H1 (cell line): Measurements from ENCODE around the gene HOXB7. TPM values are rescaled to one million over a fixed set of nuclear protein-coding genes. Genes with fewer than 3 reads are reported as not detected.

ENCODE experiments used
- CTCF ChIA-PET: fragments of 300-600 bp; sonication (Branson Sonifier 250); formaldehyde crosslinking; loops from one replicate; lab custom pipeline; 2021; ENCODE audit not compliant: partially characterized antibody; lab: Charles Lee
- POLR2A ChIA-PET: fragments of 300-600 bp; sonication (Branson Sonifier 250); formaldehyde crosslinking; loops from one replicate; lab custom pipeline; 2021; ENCODE audit warnings: inconsistent platforms; ENCODE audit not compliant: partially characterized antibody; lab: Charles Lee
- DNase-seq, 2 experiments: peaks; one replicate each; pipeline versions ENCODE4 v3.0.0 to v3.0.0-alpha.2; 2010 to 2022; ENCODE audit warnings: low spot score in 2 of 2, low read depth in 1 of 2, mixed read lengths in 1 of 2
- FAIRE-seq: peaks from 2 replicates; lab custom pipeline; 2011; peaks lifted over from hg19 to GRCh38; lab: Jason Lieb, UNC
- H2AFZ ChIP-seq: 2 replicates; pipeline ENCODE4 v1.8.1; 2012; ENCODE audit warnings: low read length, inconsistent platforms
- H2AK5ac ChIP-seq: 2 replicates; pipeline ENCODE4 v1.6.1; 2013; ENCODE audit warnings: low read depth, low read length
- H2BK120ac ChIP-seq: replicated peaks from 2 replicates; pipeline ENCODE3; 2013; ENCODE audit warnings: low read depth, low read length, inconsistent platforms
- H2BK12ac ChIP-seq: 2 replicates; pipeline ENCODE4 v1.6.1; 2013; ENCODE audit warnings: low read depth, low read length
- H2BK15ac ChIP-seq: 2 replicates; pipeline ENCODE4 v1.6.1; 2013; ENCODE audit warnings: low read length
- H2BK20ac ChIP-seq: 2 replicates; pipeline ENCODE4 v1.6.1; 2013; ENCODE audit warnings: low read length
- H2BK5ac ChIP-seq: 2 replicates; pipeline ENCODE4 v1.6.1; 2013; ENCODE audit warnings: low read depth, low read length
- H3K14ac ChIP-seq: 2 replicates; pipeline ENCODE4 v1.6.1; 2013; ENCODE audit warnings: inconsistent platforms; ENCODE audit not compliant: insufficient read length
- H3K18ac ChIP-seq: 2 replicates; pipeline ENCODE4 v1.6.1; 2013; ENCODE audit warnings: low read length; ENCODE audit errors: extremely low read depth
- H3K23ac ChIP-seq: 2 replicates; pipeline ENCODE4 v1.6.1; 2013; ENCODE audit warnings: inconsistent platforms; ENCODE audit not compliant: insufficient read length
- H3K23me2 ChIP-seq: 2 replicates; pipeline ENCODE4 v1.6.1; 2013; ENCODE audit warnings: low read depth, low read length
- H3K27ac ChIP-seq: 2 replicates; pipeline ENCODE4 v1.6.1; 2011; ENCODE audit warnings: low read depth, low read length, inconsistent platforms
- H3K27me3 ChIP-seq, 4 experiments: replicated peaks in 1 of 4; 1 replicate in 1 of 4; 2 replicates in 3 of 4; pipeline versions ENCODE4 v1.6.1 to v1.8.1; 2011 to 2013; ENCODE audit warnings: low read length in 3 of 4, mild to moderate bottlenecking in 3 of 4, inconsistent platforms in 2 of 4, mixed read lengths in 2 of 4, moderate library complexity in 1 of 4; ENCODE audit not compliant: control insufficient read depth in 3 of 4, insufficient read depth in 3 of 4; ENCODE audit errors: extremely low read depth in 1 of 4
- H3K36me3 ChIP-seq, 4 experiments: 2 replicates each; pipeline versions ENCODE4 v1.6.1 to v1.8.1; 2011 to 2013; ENCODE audit warnings: mild to moderate bottlenecking in 4 of 4, low read length in 3 of 4, moderate library complexity in 2 of 4, control low read depth in 1 of 4, inconsistent platforms in 1 of 4; ENCODE audit not compliant: insufficient read depth in 4 of 4, control insufficient read depth in 2 of 4
- H3K4ac ChIP-seq: replicated peaks from 2 replicates; pipeline ENCODE3; 2013; ENCODE audit warnings: low read length, low read depth, mixed read lengths, inconsistent platforms; ENCODE audit not compliant: insufficient read length
- H3K4me1 ChIP-seq, 4 experiments: replicated peaks in 1 of 4; 1 replicate in 1 of 4; 2 replicates in 3 of 4; pipeline versions ENCODE4 v1.6.1 to v1.8.1; 2011 to 2013; ENCODE audit warnings: low read length in 3 of 4, inconsistent platforms in 2 of 4, mixed read lengths in 1 of 4; ENCODE audit not compliant: insufficient read depth in 4 of 4, control insufficient read depth in 3 of 4
- H3K4me2 ChIP-seq, 2 experiments: 2 replicates each; pipeline versions ENCODE4 v1.6.1 to v1.8.1; 2011 to 2013; ENCODE audit warnings: low read depth in 2 of 2, low read length in 2 of 2, control low read depth in 1 of 2, inconsistent platforms in 1 of 2, mild to moderate bottlenecking in 1 of 2; ENCODE audit not compliant: insufficient read depth in 1 of 2
- H3K4me3 ChIP-seq, 4 experiments: fragments of 200-600, 300-600 bp in 1 of 4; sonication (generic), shearing (Covaris generic), sonication (Bioruptor Twin) in 1 of 4; 2 replicates each; pipeline versions ENCODE4 v1.5.1 to v1.8.1; 2011 to 2016; ENCODE audit warnings: low read length in 4 of 4, low read depth in 3 of 4, control low read depth in 2 of 4, inconsistent platforms in 2 of 4, mild to moderate bottlenecking in 2 of 4, mixed read lengths in 1 of 4, moderate library complexity in 1 of 4; ENCODE audit not compliant: insufficient read depth in 2 of 4; ENCODE audit errors: extremely low read depth in 1 of 4
- H3K56ac ChIP-seq: replicated peaks from 2 replicates; pipeline ENCODE3; 2013; ENCODE audit warnings: low read depth, mild to moderate bottlenecking, mixed read lengths, low read length, inconsistent platforms; ENCODE audit not compliant: insufficient read length
- H3K79me1 ChIP-seq: 2 replicates; pipeline ENCODE4 v1.6.1; 2013; ENCODE audit warnings: low read depth, low read length, control low read depth
- H3K79me2 ChIP-seq, 2 experiments: 2 replicates each; pipeline versions ENCODE4 v1.6.1 to v1.8.1; 2012 to 2013; ENCODE audit warnings: low read length in 2 of 2, mild to moderate bottlenecking in 2 of 2, inconsistent platforms in 1 of 2; ENCODE audit not compliant: insufficient read depth in 2 of 2, control insufficient read depth in 1 of 2
- H3K9ac ChIP-seq, 4 experiments: replicated peaks in 1 of 4; 1 replicate in 1 of 4; 2 replicates in 3 of 4; pipeline versions ENCODE4 v1.6.1 to v1.8.1; 2011 to 2013; ENCODE audit warnings: low read depth in 3 of 4, low read length in 3 of 4, control low read depth in 2 of 4, mild to moderate bottlenecking in 2 of 4, moderate library complexity in 2 of 4, inconsistent platforms in 1 of 4; ENCODE audit errors: extremely low read depth in 1 of 4
- H3K9me3 ChIP-seq, 2 experiments: 2 replicates each; pipeline versions ENCODE4 v1.6.1 to v1.8.1; 2012 to 2013; ENCODE audit warnings: mild to moderate bottlenecking in 2 of 2, moderate library complexity in 2 of 2, control low read depth in 1 of 2, inconsistent platforms in 1 of 2, low read depth in 1 of 2, low read length in 1 of 2, mixed read lengths in 1 of 2; ENCODE audit not compliant: insufficient read depth in 2 of 2
- H4K20me1 ChIP-seq, 2 experiments: replicated peaks in 1 of 2; 2 replicates each; pipeline versions ENCODE3 to v1.8.1; 2011 to 2013; ENCODE audit warnings: inconsistent platforms in 2 of 2, low read length in 2 of 2, mild to moderate bottlenecking in 1 of 2; ENCODE audit not compliant: insufficient read depth in 2 of 2, control insufficient read depth in 1 of 2
- H4K5ac ChIP-seq: 2 replicates; pipeline ENCODE4 v1.6.1; 2013; ENCODE audit warnings: low read length, low read depth, mixed read lengths, inconsistent platforms; ENCODE audit not compliant: insufficient read length
- H4K8ac ChIP-seq: 2 replicates; pipeline ENCODE4 v1.8.0; 2013; ENCODE audit warnings: mild to moderate bottlenecking, moderate library complexity, low read length, inconsistent platforms; ENCODE audit not compliant: insufficient read depth; ENCODE audit errors: extremely low read depth
- H4K91ac ChIP-seq: replicated peaks from 2 replicates; pipeline ENCODE3; 2013; ENCODE audit warnings: low read length, mixed read lengths, inconsistent platforms; ENCODE audit not compliant: insufficient read length
- CTBP2 ChIP-seq: IDR thresholded peaks from 2 replicates; pipeline ENCODE4 v1.7.0; 2011; ENCODE audit warnings: borderline replicate concordance, mild to moderate bottlenecking, moderate library complexity, mixed read lengths, low read length; ENCODE audit not compliant: insufficient read depth, insufficient read length
- EP300 ChIP-seq, 2 experiments: IDR thresholded peaks; 1 replicate in 1 of 2; 2 replicates in 1 of 2; pipeline ENCODE4 v1.6.1; 2011 to 2012; ENCODE audit warnings: low read depth in 2 of 2, low read length in 2 of 2, mild to moderate bottlenecking in 2 of 2, borderline replicate concordance in 1 of 2, inconsistent platforms in 1 of 2, moderate library complexity in 1 of 2
- GTF2F1 ChIP-seq: IDR thresholded peaks from 2 replicates; pipeline ENCODE4 v1.6.1; 2012; ENCODE audit warnings: low read depth, low read length, improper control_type of control experiment, borderline replicate concordance
- KDM1A ChIP-seq: fragments of 200-600, 300-600 bp; sonication (generic); IDR thresholded peaks from 2 replicates; pipeline ENCODE4 v1.7.1; 2016; ENCODE audit warnings: mild to moderate bottlenecking, low read length, borderline replicate concordance
- RAD21 ChIP-seq, 2 experiments: IDR thresholded peaks in 1 of 2; conservative IDR thresholded peaks in 1 of 2; 2 replicates each; pipeline ENCODE4 v1.6.1; 2011; ENCODE audit warnings: low read depth in 2 of 2, low read length in 2 of 2, improper control_type of control experiment in 1 of 2, inconsistent platforms in 1 of 2, mild to moderate bottlenecking in 1 of 2, moderate library complexity in 1 of 2
- RBBP5 ChIP-seq: IDR thresholded peaks from 2 replicates; pipeline ENCODE4 v1.7.1; 2012; ENCODE audit warnings: low read depth, mild to moderate bottlenecking, inconsistent platforms, low read length, moderate library complexity, borderline replicate concordance
- RNF2 ChIP-seq: fragments of 200-900, 300-1000 bp; sonication (generic); IDR thresholded peaks from 2 replicates; pipeline ENCODE4 v1.7.1; 2016; ENCODE audit warnings: borderline replicate concordance, low read depth, mild to moderate bottlenecking, antibody characterized with exemption, low read length; ENCODE audit not compliant: poor library complexity, severe bottlenecking; ENCODE audit errors: missing control alignments
- SIRT6 ChIP-seq: IDR thresholded peaks from one replicate; pipeline ENCODE4 v1.7.1; 2012; ENCODE audit warnings: low read length, inconsistent platforms
- SRF ChIP-seq: IDR thresholded peaks from 2 replicates; pipeline ENCODE4 v1.6.1; 2011; ENCODE audit warnings: mild to moderate bottlenecking, low read depth, low read length, moderate library complexity
- SUZ12 ChIP-seq: fragments of 200-600 bp; sonication (generic); IDR thresholded peaks from 2 replicates; pipeline ENCODE4 v1.6.1; 2012; ENCODE audit warnings: mild to moderate bottlenecking, inconsistent platforms, low read length, moderate library complexity, mixed read lengths
- TAF1 ChIP-seq: IDR thresholded peaks from 2 replicates; pipeline ENCODE4 v1.6.1; 2011; ENCODE audit warnings: mild to moderate bottlenecking, low read depth, low read length
- ZNF274 ChIP-seq: IDR thresholded peaks from 2 replicates; pipeline ENCODE4 v1.7.0; 2012; ENCODE audit warnings: low read length, borderline replicate concordance; ENCODE audit errors: extremely low read depth
- WGBS, 2 experiments: shearing (Covaris generic) in 1 of 2; methylation state at CpG; one replicate each; pipeline versions ENCODE4 v1.1.6 to v1.1.7; 2013 to 2015; ENCODE audit warnings: low lambda C conversion rate in 2 of 2, mixed read lengths in 2 of 2, inconsistent platforms in 1 of 2, low coverage in 1 of 2, missing lambda C conversion rate in 1 of 2; ENCODE audit not compliant: insufficient replicate concordance in 2 of 2, insufficient coverage in 1 of 2, insufficient read length in 1 of 2; ENCODE audit errors: extremely low coverage in 1 of 2, missing lambda C conversion rate in 1 of 2; 5-methylcytosine and 5-hydroxymethylcytosine counted together
- polyA plus RNA-seq, 7 experiments: library from polyadenylated mRNA; depleted of rRNA in 3 of 7; stranded (reverse) in 5 of 7; unstranded in 2 of 7; fragments of >200 nt in 5 of 7; fragments of 200-250 nt in 2 of 7; gene quantifications; 1 replicate in 5 of 7; 2 replicates in 1 of 7; 4 replicates in 1 of 7; pipeline versions ENCODE4 v1.2.1 to v1.2.3, GENCODE V29; 2011 to 2013; ENCODE audit warnings: missing spikeins in 2 of 7, mixed read lengths in 2 of 7
- total RNA-seq: library from RNA; stranded (reverse); fragmentation: NEBNext Ultra II Directional; extraction: Animal tissue kit (Norgen Biotek cat#: 25700); gene quantifications from 2 replicates; pipeline ENCODE4 v1.2.1, GENCODE V29; 2021

The HOXB7 gene
- total and polyA plus RNA-seq, 2 of the 8 experiments (the other 6 are each of a cell fraction or from before 2014, with no cell fraction given) = not detected

DNA sequence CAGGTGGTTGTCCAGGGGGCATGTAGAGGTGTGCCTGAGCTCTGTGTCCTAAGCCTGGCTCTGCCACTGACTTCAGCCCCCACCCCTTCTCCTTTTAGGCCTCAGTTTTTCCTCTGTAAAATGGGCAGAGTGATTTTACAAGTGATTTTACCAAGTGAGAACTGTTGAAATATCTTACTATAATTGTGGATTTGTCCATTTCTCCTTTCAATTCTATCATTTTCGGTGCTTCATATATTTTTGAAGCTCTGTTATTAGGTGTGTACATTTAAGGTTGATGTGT is 37.1 kb upstream of the HOXB7 start:
- Histone ChIP-seq H3K4me3 (0 out of 8 replicates have a peak overlapping the region, but pooled peaks of 1 of the 4 experiments have one; percentile 51), H3K4me2 (peak overlapping the region; percentile 56 to 73; a peak in 2 of 4 replicates), H3K18ac (no peak overlapping the region)
- TF ChIP-seq RNF2 = peak; percentile 20
- no peak for TF ChIP-seq SRF
- TF ChIP-seq CTBP2 = no peak
- TF ChIP-seq EP300 (IDR thresholded peaks at IDR 0.05; ENCODE audit: borderline replicate concordance in 1 of 2, low read depth in 2 of 2, low read length in 2 of 2) = no peak
- no peak for TF ChIP-seq ZNF274
- peak; percentile 83 for TF ChIP-seq KDM1A
- TF ChIP-seq SUZ12 = no peak
- no peak for TF ChIP-seq GTF2F1
- TF ChIP-seq RAD21 (IDR thresholded peaks at IDR 0.05 in 1 of 2, conservative IDR thresholded peaks at IDR 0.05 in 1 of 2; ENCODE audit: low read depth in 2 of 2, low read length in 2 of 2) = no peak
- TF ChIP-seq TAF1 = no peak
- TF ChIP-seq RBBP5 = no peak
- TF ChIP-seq SIRT6 = no peak

More for the DNA sequence above, 37.1 kb upstream of the HOXB7 start:
- Histone ChIP-seq H3K36me3 (peaks cover 0 to 3% (median 0%) of the 10 kb centered on the region in 4 experiments; a peak in 1 of 8 replicates), H2BK15ac (0 out of 2 replicates have a peak overlapping the region, but pooled peaks have one; percentile 29), H3K14ac (no peak overlapping the region), H4K8ac (no peak overlapping the region), H3K79me2 (no peaks in the 10 kb centered on the region), H4K5ac (no peak overlapping the region), H2BK20ac (no peak overlapping the region), H3K9ac (no peak overlapping the region), H3K79me1 (no peaks in the 10 kb centered on the region), H2AFZ (no peak overlapping the region), H4K91ac (no peak overlapping the region), H3K4ac (no peak overlapping the region), H3K4me1 (peaks cover 0 to 14% (median 7%) of the 10 kb centered on the region in 4 experiments; a peak in 5 of 7 replicates), H3K23ac (no peak overlapping the region), H3K56ac (no peak overlapping the region), H2BK5ac (no peak overlapping the region), H4K20me1 (peaks cover 0 to 18% of the 10 kb centered on the region in 2 experiments), H3K23me2 (peaks cover 3% of the 10 kb centered on the region; the same call in 1 of the 2 replicates), H3K27ac (no peak overlapping the region), H3K9me3 (no peaks in the 10 kb centered on the region), H2AK5ac (no peak overlapping the region), H2BK12ac (no peak overlapping the region), H3K27me3 (peaks cover 63 to 75% (median 68%) of the 10 kb centered on the region in 4 experiments), H2BK120ac (no peak overlapping the region)
- 87% methylated on average over 1 of the region's 1 CpG; no CpG with 5 or more reads in 1 of the 2 experiments for WGBS, 2 experiments
- ChIA-PET CTCF (interaction anchor here (0.6 to 2.0 kb wide), 10 partner anchors 9 to 577 kb away, joined by 3 to 7 read pairs (median 4); no protein-coding TSS in a partner anchor), POLR2A (interaction anchor here (0.6 to 1.1 kb wide), 2 partner anchors 16 to 25 kb away, joined by 3 to 4 read pairs; no protein-coding TSS in a partner anchor)
- DNase-seq (no peak), FAIRE-seq (no peak)
